DMS 273 (cell line): ENCODE measurements around the gene MUS81.
A peak's percentile ranks its signal among the peaks of the same experiment; 100 is the strongest.

Experiments
- DNase-seq: peaks from one replicate; lab custom pipeline; 2025; ENCODE audit not compliant: unreplicated experiment; lab: John Stamatoyannopoulos, UW

MUS81 gene

DNA sequence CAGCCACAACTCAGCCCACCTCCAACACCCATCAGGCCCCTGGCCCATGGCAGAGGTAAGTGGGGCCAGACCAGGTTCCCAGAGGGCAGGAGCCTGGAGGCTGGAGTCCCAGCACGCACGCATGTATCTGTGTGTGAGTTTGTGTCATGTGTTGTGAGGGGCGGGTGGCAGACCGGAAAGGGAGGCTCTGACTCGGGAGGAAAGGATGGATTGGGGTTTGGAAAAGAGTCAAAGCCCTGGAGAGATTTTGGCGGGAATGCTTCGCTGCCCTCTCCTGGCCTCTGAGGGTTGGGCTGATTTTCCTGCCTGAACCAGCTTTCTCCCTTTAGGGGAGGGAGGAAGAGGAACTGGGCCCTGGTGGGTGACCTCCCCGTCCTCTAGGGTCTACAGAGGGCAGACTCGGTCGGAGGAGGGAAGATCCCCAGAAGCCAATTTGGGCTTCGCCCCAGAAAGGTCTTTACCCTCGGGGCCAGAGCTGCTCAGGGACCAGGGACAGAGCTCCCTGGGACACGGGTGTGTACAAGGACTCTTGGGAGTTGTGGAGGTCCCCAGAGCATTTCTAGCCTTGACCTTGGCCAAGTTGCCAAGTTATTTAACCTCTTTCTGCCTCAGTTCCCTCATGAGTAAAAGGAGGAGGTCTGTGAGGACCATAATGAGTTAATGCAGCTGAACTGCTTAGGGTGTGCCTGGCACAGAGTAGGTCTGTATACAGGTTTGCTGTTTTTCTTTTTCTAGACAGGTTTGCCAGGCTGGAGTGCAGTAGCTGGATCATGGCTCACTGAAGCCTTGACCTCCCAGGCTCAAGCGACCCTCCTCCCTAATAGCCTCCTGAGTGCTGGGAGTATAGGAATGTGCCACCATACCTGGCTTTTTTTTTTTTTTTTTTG lies 51.7 kb downstream of the MUS81 start:
- peak; percentile 82 for DNase-seq

DNA sequence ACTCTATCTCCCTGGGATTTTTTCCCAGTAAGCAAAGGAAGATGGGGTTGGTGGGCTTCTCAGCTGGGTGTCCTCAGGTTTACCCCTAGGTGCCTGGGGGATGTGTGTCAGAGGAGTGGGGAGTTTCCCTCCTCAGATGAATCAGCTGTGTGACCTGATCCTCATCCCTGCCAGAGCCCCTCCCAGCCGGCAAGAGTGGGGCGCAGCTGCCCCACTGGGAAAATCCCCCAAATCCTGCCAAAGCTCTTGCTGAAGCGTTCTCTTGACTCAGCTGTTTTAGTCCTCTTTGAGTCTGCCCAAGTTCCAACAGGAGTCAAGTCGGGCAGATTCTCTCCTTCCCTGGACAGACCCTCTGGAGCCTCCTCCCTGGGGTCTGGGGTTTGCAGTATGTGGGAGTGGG lies 52.6 kb downstream of the MUS81 start:
- no peak for DNase-seq

DNA sequence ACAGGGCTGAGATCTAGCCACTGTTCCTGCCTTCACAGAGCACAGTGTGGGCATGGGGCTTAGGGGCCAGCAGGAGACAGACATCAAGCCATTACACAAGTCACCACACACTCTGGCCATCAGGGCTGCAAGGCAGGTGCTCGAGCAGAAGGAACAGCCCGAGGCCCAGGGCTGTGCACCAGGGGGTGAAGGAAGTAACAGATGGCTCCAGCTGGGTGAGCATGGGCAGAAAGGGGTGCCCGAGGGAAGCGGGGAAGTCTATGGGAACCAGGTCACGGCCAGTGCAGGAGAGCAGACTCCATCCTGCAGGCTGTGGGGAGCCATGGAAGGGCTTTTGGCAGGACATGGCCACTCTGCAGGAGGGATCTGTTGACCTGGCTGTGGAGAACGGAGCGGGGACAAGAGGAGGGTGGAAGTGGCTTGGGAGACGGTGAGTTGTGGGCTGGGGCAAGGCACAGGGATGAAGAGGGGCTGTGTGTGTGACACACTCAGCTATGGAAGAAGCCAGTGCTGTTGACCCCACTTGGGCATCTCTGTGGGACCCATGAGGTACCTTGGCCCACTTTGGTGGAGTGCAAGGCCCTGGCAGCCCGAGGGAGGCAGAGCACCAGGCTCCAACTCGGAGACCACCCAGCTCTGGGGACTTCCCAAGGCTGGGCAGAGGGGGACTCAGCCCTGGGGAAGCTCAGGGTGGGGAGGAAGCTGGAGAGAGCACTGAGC lies 55.0 kb downstream of the MUS81 start:
- DNase-seq = peak; percentile 72

DNA sequence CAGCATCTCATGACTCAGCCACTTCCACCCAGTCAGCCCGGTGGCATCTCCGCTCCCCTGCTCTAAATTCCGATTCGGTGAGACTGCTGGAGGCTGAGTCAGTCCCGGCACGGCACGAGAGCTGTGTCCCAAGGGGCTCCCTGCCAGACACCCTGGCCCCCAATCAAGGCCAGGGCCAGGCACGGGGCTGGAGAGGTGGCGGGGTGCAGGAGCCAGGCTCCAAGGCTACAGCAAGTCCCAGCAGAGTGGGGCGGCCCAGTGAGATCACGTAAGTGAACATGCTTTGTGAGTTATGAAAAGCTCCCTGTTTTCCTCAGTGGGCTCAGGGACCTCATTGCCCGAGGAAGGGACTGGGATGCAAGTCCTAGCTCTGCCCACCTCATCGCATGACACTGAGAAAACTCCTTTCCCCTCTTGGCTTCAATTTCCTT lies 55.6 kb downstream of the MUS81 start:
- DNase-seq = peak; percentile 63
